A172 (cell line): ENCODE measurements around the gene ASB2. TPM values are rescaled to one million over a fixed set of nuclear protein-coding genes. Genes with fewer than 3 reads are reported as not detected.
A peak's percentile ranks its signal among the peaks of the same experiment; 100 is the strongest.

Experiments used
- DNase-seq: peaks from one replicate; pipeline ENCODE4 v3.0.0-alpha.2; 2015; ENCODE audit warnings: low spot score
- total RNA-seq: library from RNA; depleted of rRNA; stranded (reverse); fragments of >200 nt; shearing (Covaris generic); gene quantifications from 2 replicates; pipeline ENCODE4 v1.2.3, GENCODE V29; 2014

The ASB2 gene
- total RNA-seq, 1 experiment from 2014 or later, result not detected

GRCh38 chr14:93960774-93961438 is 15.5 kb downstream of the ASB2 start:
- DNase-seq, result no peak

- no peak for DNase-seq
Observed at GRCh38 chr14:93960108-93960475, 16.3 kb downstream of the ASB2 start.

DNA sequence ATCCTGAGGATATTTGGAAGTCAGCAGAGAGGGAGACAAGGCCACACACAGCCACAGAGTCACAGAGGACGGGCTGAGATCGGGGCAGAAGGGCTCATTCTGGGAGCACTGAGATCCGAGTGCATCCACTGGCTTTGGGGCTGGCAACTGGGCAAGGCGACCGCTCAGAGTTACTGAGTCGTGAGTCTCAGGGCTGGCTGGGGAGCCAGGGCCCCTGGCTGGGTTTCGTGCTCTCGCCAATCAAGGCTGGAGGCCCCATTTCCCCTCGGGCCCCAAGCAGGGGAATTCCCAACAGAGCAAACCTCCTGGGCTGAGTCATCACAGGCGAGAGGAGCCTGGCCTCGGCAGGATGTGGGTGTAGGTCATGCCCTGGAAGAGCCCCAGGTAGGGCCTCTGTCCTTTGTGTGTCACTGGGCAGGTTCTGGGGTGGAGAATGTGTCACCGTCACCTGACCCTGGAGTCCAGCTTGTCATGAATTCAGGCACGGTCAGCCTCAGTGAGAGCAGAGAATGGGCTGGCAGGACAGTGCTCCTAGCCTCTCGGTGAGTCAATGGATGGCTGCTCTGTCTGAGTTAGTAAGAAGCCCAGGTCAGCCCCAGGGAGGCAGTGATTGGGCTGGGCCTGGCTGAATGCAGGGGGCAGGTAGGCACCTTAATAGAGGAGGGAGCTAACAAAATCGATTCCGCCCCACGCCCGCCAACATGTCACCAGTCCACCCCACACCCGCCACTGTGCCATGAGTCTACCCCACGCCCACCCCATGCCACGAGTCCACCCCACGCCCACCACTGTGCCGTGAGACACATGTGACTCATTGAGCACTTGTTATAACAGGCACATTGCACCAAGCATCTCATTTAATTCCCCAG is 16.9 kb downstream of the ASB2 start:
- DNase-seq, result peak; percentile 96

DNA sequence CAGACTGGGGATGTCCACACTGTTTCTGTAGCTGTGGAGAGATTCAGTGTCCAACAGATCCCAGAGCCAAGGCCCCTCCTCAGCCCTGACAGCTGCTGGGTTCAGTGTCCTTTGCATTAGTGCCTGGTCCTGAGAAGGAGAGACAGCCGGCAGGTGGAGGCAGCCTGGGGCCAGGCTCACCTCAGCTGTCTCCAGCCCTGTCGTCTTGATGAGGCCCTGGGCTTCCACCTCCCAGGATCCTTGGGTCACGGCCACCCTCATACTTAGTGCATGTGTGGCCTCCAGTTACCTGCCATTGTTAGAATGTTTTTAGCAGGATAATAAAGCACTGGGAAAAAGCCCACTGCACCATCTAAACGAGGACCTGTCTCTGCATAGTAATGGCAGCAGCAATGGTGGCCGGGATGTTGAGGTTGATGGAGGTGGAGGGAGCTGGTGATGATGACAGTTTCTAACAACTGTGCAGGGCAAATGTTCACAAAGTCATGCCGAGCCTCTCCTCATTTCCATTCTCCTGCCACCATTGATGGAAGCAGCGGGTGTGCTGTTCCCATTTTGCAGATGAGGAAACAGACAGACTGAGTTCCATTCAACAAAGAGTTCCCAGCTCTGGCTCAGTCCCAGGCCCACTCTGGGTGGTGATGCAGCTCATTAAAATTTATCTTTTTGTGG is 17.7 kb downstream of the ASB2 start:
- DNase-seq, result no peak

GRCh38 chr14:93957751-93958566 is 18.4 kb downstream of the ASB2 start:
- no peak for DNase-seq

DNA sequence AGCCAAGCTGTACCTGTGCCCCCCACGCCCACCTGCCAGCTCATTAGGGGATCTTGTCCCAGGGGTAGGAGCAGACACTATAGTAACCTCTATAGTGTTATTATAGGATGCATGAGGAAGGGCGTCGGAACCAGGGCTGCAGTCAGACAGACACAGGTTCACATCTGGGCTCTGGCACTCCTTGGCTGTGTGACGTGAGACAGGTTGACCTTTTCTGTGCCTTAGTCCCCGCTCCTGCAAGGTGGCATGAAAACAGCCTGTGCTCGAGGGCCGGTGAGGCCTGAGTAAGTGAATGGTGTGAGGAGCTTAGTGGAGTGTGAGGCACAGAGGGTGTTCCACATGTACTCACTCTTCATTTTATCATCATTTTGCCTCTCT is 19.0 kb downstream of the ASB2 start:
- DNase-seq, result no peak

DNA sequence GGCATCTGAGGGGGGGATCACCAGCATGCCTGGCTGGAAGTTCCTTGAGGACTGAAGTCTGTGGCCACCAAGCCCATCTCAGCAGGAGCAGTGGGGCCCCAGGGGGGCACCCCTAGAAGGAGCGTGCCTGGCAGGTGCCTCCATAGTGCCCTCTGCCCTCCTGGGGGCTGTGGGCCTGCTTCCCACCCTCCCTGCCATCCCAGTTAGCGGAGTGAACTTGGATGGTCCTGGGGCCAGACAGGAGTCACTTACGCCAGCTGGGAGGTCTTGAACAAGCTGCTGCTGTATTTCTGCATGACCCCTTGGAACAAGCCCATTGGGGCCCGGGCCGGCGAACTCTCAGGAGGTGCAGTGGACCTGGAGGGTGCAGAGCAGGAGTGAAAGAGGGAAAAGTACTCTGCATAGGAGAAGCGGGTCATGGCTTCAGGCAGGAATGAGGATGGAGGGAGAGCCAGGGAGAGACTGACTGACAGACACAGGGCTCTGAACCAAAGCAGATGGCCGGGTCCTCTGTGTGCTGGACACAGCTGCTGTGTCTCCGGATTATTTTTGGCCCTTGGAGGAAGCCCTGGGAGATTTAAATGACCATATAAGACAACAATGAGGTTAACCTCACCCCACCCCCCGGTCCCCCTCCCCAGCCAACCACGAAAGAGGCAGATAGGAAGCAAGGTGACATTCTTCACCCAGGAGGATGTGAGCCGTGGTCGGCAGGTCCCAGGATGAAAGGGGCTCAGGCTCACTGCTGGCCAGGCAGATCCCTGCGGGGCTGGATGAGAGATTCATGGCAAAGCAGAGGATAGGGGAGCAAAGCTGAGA is 19.6 kb downstream of the ASB2 start:
- DNase-seq, result no peak

DNA sequence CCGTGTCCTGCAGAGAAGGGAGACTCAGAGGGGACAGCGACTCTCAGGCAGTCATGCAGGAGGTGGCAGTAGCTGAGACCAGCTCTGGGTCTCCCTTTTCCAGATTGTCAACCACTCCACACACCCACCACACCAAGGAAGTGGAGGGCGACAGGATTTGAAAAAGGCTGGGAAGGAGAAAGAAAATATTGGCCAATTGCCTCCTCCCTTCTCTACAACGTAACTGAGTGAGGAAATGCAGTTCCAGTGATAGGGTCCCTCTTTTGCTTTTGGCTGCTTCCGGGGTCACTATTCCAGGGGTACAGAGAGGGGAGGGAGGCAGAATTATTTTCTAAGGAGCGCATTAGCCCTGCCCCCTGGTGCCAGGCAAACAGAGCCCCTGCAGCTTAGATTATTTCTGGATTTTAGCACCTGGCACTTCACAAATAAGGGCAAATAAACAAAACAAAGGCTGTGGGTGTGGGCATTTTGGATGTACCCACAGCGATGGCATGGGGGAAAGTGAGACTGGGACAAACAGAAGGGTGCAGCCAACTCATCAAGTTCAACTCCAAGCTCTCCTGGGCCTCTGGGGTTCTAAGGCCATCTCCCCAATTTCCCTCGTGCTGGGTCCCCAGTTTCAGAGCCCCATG is 20.4 kb downstream of the ASB2 start:
- no peak for DNase-seq

GRCh38 chr14:93954900-93955849 is 21.2 kb downstream of the ASB2 start:
- no peak for DNase-seq

DNA sequence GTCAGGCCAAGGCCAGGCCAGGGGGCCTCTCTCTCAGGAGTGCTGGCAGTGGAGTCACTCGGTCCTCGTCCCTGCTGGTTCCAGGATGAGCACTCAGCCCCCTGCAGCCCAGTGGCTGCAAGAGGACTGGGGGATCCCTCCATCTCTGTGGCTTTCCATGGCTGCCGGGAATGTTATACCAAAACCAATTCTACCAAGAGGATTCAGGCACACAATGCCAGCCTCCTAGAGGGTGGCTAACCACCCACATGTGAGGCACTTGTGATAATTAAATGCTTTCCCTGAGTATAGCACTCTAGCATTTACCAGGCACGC is 21.9 kb downstream of the ASB2 start:
- no peak for DNase-seq

GRCh38 chr14:93953739-93954515 is 22.4 kb downstream of the ASB2 start:
- no peak for DNase-seq

DNA sequence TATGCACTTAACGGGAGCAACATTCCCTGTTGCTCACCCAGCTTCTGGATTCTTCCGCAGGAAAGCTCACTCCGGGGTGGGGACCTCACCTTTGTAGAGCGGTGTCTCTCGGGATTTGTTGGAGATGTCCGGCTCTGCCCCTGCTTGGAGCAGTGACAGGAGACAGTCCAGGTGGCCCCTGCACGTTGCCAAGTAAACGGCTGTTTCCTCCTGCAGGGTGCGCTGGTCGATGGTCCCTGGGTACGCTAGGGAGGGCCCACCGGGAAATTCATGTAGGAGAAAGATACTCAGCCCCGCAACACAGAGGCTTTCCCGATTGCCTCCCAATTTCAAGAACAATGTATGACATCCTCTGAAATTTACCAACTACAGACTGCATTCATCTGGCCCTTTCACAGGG is 23.1 kb downstream of the ASB2 start:
- DNase-seq, result no peak

DNA sequence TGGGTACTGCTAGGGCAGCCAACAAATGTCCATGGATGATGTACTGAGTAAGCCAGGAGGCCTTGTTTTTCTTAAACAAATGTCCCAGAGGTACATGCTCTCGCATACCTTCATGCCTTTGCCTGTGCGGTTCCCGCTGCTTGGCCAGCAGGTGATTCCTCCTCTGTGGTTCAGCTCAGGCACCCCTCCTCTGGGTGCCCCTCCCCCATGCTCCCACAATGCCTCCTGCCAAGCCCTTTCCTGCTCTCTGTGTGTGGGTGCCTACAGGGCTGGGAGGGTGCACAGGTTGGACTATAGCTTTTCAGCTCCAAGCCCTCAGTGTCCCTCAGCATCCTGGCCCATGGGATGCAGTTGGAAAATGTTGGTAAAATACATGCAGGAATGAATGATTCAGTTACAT is 23.5 kb downstream of the ASB2 start:
- DNase-seq, result no peak

DNA sequence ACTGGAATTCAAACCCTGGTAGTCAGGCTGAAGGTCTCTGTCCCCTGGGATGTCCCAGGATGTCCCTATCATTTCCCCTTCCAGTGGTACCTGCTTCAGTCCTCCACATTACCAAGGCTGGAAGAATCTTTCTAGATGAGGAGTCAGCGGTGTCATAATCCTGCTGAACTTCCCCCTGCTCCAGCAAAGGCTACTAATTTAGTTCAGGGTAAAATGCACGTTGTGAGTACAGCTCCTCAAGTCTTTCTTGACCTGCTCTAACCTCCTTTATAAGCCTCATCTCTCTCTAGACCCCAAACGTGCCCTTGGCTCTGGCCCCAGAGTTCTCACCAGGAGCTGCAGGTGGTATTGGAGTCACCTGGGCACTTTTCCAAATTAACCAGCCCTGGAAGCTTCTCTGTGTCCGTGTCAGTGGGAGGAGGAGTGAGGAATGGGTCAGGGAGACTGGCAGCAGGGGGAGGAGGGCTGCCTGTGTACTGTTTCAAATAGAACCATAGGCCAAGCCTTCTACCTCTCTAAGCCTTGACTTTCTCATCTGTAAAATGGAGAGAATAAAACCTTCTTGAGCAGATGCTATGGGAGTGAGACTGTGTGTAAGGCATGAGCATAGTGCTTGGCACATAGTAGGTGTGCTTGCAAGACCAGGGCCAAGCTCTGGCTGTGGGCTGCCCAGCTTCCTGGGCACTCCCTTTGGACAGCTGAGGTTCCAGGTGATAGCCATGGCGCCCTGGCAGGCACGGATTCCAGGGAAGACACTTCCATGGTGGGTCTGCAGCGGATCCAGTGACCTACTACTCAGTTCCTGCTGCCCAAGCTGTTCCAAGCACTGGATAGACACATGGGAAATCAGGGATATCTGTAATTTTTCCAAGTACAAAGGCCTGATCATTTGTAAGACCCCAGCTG is 24.5 kb downstream of the ASB2 start:
- DNase-seq, result no peak

DNA sequence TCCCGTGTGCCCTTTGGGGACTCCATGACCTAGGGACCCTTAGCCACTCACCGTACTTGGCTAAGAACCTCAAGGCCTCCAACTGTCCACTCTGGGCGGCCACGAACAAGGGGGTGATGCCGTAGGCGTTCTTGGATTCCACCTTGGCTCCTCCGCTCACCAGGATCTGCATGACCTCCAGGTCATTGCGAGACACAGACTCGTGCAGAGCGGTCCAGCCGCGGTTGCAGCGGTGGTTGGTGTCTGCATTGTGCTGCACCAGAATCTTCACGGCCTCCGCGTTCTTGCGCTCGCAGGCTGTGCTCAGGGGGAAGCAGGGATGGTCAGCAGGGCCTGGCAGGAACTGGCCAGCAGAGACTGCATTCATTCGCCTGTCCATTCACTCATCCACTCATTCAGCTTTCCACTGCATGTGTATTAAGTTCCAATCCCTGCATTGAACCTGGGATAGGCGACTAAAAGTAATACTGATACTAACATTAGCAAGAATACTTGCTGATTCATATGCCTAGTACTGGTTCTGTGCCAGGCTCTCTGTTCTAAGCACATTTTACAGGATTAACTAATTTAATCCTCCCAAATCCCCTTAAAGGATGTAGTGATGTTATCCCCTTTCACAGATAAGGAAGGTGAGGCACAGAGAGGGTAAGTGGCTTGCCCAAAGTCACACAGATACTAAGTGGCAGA is 25.3 kb downstream of the ASB2 start:
- no peak for DNase-seq

DNA sequence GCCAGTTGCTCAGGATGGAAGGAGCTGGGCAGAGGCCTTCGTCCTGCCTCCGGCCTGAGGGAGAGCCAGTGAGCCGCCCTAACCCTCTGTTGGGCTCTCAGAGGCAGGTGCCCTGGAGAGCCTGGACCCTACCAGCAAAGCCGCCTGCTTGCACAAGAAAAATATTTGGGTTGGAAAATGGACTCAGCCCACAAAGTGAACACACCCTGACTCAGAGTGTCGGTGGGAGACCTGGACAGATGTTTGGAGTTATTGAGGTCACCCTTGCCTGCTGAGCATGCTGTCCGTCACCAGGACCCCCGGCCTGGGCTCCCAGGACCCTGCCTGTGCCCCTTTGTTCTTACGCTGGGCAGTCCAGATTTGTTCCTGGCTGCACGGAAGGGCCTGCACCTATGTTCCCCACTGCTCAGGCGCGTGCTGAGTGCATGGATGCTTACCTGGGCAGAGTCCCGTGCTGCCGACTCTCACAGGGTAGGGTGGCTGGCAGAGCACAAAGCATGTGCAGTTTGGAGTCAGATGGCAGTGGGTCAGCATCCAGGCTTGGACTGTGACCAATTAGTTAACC is 26.8 kb downstream of the ASB2 start:
- DNase-seq, result no peak

GRCh38 chr14:93947282-93947681 is 29.1 kb downstream of the ASB2 start:
- DNase-seq, result no peak
